Measurements from ENCODE around the gene PCSK7. TPM values are rescaled to one million over a fixed set of nuclear protein-coding genes. Genes with fewer than 3 reads are reported as not detected.

Gene PCSK7
- total and polyA plus RNA-seq, 12 donors, result 20.5 to 47.0 (median 28.2) TPM

GRCh38 chr11:117166491-117166890, 65.4 kb downstream of the PCSK7 start:
- Histone ChIP-seq H3K36me3 (peaks cover 5 to 99% (median 59%) of the 10 kb centered on the region in 9 donors), H3K4me3 (no peak overlapping the region), H3K27ac (no peak overlapping the region), H3K9me3 (no peaks in the 10 kb centered on the region), H3K27me3 (no peaks in the 10 kb centered on the region), H3K4me1 (peaks cover 0 to 13% (median 7%) of the 10 kb centered on the region in 9 donors)
- intact Hi-C loops (cut with DNase I), result no loop called here
- no peak for DNase-seq
- WGBS, 2 donors, result 55 to 71% methylated on average over 1 of the region's 1 CpG
- ATAC-seq, result no peak
- TF ChIP-seq CTCF (IDR thresholded peaks at IDR 0.05), result no peak

- peaks cover 0 to 42% (median 26%) of the 10 kb centered on the region in 9 donors for H3K4me1 ChIP-seq
- no peaks in the 10 kb centered on the region for H3K9me3 ChIP-seq
- WGBS, 2 donors, result 65 to 79% methylated on average over 2 of the region's 2 CpGs
- ATAC-seq, result no peak
- no peak for DNase-seq
- TF ChIP-seq CTCF (IDR thresholded peaks at IDR 0.05), result no peak
- intact Hi-C loops (cut with DNase I), result no loop called here
- H3K27ac ChIP-seq, result no peak overlapping the region
- H3K36me3 ChIP-seq, result peaks cover 0 to 98% (median 53%) of the 10 kb centered on the region in 9 donors
- H3K4me3 ChIP-seq, result no peak overlapping the region
- H3K27me3 ChIP-seq, result no peaks in the 10 kb centered on the region
Measured at GRCh38 chr11:117160826-117161225, 71.0 kb downstream of the PCSK7 start.

GRCh38 chr11:117159892-117160291, 72.0 kb downstream of the PCSK7 start:
- no peak for ATAC-seq
- H3K27ac ChIP-seq, result no peak overlapping the region
- no peaks in the 10 kb centered on the region for H3K27me3 ChIP-seq
- intact Hi-C loops (cut with DNase I), result no loop called here
- no peaks in the 10 kb centered on the region for H3K9me3 ChIP-seq
- H3K36me3 ChIP-seq, result peaks cover 0 to 98% (median 48%) of the 10 kb centered on the region in 9 donors
- no peak overlapping the region for H3K4me3 ChIP-seq
- no peak for DNase-seq
- peaks cover 0 to 42% (median 26%) of the 10 kb centered on the region in 9 donors for H3K4me1 ChIP-seq
- no peak for TF ChIP-seq CTCF (IDR thresholded peaks at IDR 0.05)
- 91 to 94% methylated on average over 2 of the region's 2 CpGs for WGBS, 2 donors

- 96 to 97% methylated on average over 2 of the region's 2 CpGs for WGBS, 2 donors
- ATAC-seq (no peak), DNase-seq (no peak)
- no peaks in the 10 kb centered on the region for H3K9me3 ChIP-seq
- H3K27ac ChIP-seq, result no peak overlapping the region
- no peak for TF ChIP-seq CTCF (IDR thresholded peaks at IDR 0.05)
- peaks cover 0 to 63% (median 33%) of the 10 kb centered on the region in 9 donors for H3K4me1 ChIP-seq
- no peak overlapping the region for H3K4me3 ChIP-seq
- peaks cover 0 to 98% (median 36%) of the 10 kb centered on the region in 9 donors for H3K36me3 ChIP-seq
- no peaks in the 10 kb centered on the region for H3K27me3 ChIP-seq
- intact Hi-C loops (cut with DNase I), result no loop called here
Measured at GRCh38 chr11:117157507-117157906, 74.4 kb downstream of the PCSK7 start.
